IPS-18a (cell line): Measurements from ENCODE around the gene SYNJ2.

Experiments used
- H3K27ac ChIP-seq: one replicate; pipeline ENCODE4 v1.5.1; 2013; ENCODE audit warnings: low read length
- H3K27me3 ChIP-seq: one replicate; pipeline ENCODE4 v1.6.1; 2013; ENCODE audit warnings: mild to moderate bottlenecking, low read length; ENCODE audit not compliant: control insufficient read depth, insufficient read depth
- H3K36me3 ChIP-seq: one replicate; pipeline ENCODE4 v1.6.1; 2013; ENCODE audit warnings: low read depth, low read length; ENCODE audit not compliant: control insufficient read depth
- H3K4me1 ChIP-seq: one replicate; pipeline ENCODE4 v1.6.1; 2013; ENCODE audit warnings: low read depth, low read length; ENCODE audit not compliant: control insufficient read depth
- H3K4me3 ChIP-seq: one replicate; pipeline ENCODE4 v1.5.1; 2013; ENCODE audit warnings: low read length
- H3K9ac ChIP-seq: one replicate; pipeline ENCODE4 v1.6.1; 2013; ENCODE audit warnings: mild to moderate bottlenecking, low read length, moderate library complexity
- H3K9me3 ChIP-seq: one replicate; pipeline ENCODE4 v1.6.1; 2013; ENCODE audit warnings: low read depth, low read length; ENCODE audit not compliant: control insufficient read depth

The SYNJ2 gene

GRCh38 chr6:157984686-157985225 is 3.1 kb downstream of the SYNJ2 start:
- H3K9me3 ChIP-seq: no peaks in the 10 kb centered on the region
- peaks cover 29% of the 10 kb centered on the region for H3K4me1 ChIP-seq
- no peak overlapping the region for H3K27ac ChIP-seq
- no peak overlapping the region for H3K9ac ChIP-seq
- peaks cover 19% of the 10 kb centered on the region for H3K27me3 ChIP-seq
- no peaks in the 10 kb centered on the region for H3K36me3 ChIP-seq
- no peak overlapping the region for H3K4me3 ChIP-seq

GRCh38 chr6:157985378-157986155 is 3.9 kb downstream of the SYNJ2 start:
- Histone ChIP-seq H3K9ac (no peak overlapping the region), H3K4me3 (no peak overlapping the region), H3K9me3 (no peaks in the 10 kb centered on the region), H3K36me3 (no peaks in the 10 kb centered on the region), H3K27ac (no peak overlapping the region), H3K4me1 (peaks cover 33% of the 10 kb centered on the region), H3K27me3 (peaks cover 11% of the 10 kb centered on the region)

- Histone ChIP-seq H3K36me3 (no peaks in the 10 kb centered on the region), H3K9me3 (no peaks in the 10 kb centered on the region), H3K4me3 (no peak overlapping the region), H3K4me1 (peaks cover 31% of the 10 kb centered on the region), H3K9ac (no peak overlapping the region), H3K27me3 (no peaks in the 10 kb centered on the region), H3K27ac (no peak overlapping the region)
These were observed 6.4 kb downstream of the SYNJ2 start for GRCh38 chr6:157987788-157988699.

- Histone ChIP-seq H3K4me1 (peaks cover 28% of the 10 kb centered on the region), H3K27ac (no peak overlapping the region)
These were observed 7.0 kb downstream of the SYNJ2 start for GRCh38 chr6:157988700-157989063.

GRCh38 chr6:157989541-157990289 is 8.1 kb downstream of the SYNJ2 start:
- Histone ChIP-seq H3K4me1 (peaks cover 27% of the 10 kb centered on the region), H3K27me3 (no peaks in the 10 kb centered on the region), H3K36me3 (no peaks in the 10 kb centered on the region), H3K9ac (no peak overlapping the region), H3K4me3 (no peak overlapping the region), H3K27ac (no peak overlapping the region), H3K9me3 (no peaks in the 10 kb centered on the region)

More at GRCh38 chr6:157988700-157989063, 7.0 kb downstream of the SYNJ2 start:
- no peaks in the 10 kb centered on the region for H3K27me3 ChIP-seq
- H3K9me3 ChIP-seq: no peaks in the 10 kb centered on the region
- no peak overlapping the region for H3K9ac ChIP-seq
- H3K4me3 ChIP-seq: no peak overlapping the region
- no peaks in the 10 kb centered on the region for H3K36me3 ChIP-seq

- H3K9me3 ChIP-seq: no peaks in the 10 kb centered on the region
- no peaks in the 10 kb centered on the region for H3K27me3 ChIP-seq
- peaks cover 20% of the 10 kb centered on the region for H3K4me1 ChIP-seq
- H3K27ac ChIP-seq: no peak overlapping the region
- no peaks in the 10 kb centered on the region for H3K36me3 ChIP-seq
- H3K9ac ChIP-seq: no peak overlapping the region
- no peak overlapping the region for H3K4me3 ChIP-seq
These were observed 8.8 kb downstream of the SYNJ2 start for GRCh38 chr6:157990321-157991066.

GRCh38 chr6:157991067-157991432 is 9.4 kb downstream of the SYNJ2 start:
- no peak overlapping the region for H3K27ac ChIP-seq
- no peak overlapping the region for H3K4me3 ChIP-seq
- no peaks in the 10 kb centered on the region for H3K36me3 ChIP-seq
- no peak overlapping the region for H3K9ac ChIP-seq
- no peaks in the 10 kb centered on the region for H3K27me3 ChIP-seq
- H3K4me1 ChIP-seq: peaks cover 17% of the 10 kb centered on the region
- H3K9me3 ChIP-seq: no peaks in the 10 kb centered on the region

GRCh38 chr6:157993076-157993475 is 11.4 kb downstream of the SYNJ2 start:
- no peak overlapping the region for H3K9ac ChIP-seq
- H3K4me1 ChIP-seq: peaks cover 27% of the 10 kb centered on the region
- H3K27me3 ChIP-seq: no peaks in the 10 kb centered on the region
- no peak overlapping the region for H3K27ac ChIP-seq
- H3K9me3 ChIP-seq: no peaks in the 10 kb centered on the region
- H3K4me3 ChIP-seq: no peak overlapping the region
- H3K36me3 ChIP-seq: no peaks in the 10 kb centered on the region

GRCh38 chr6:157994125-157994795 is 12.6 kb downstream of the SYNJ2 start:
- Histone ChIP-seq H3K4me1 (peaks cover 23% of the 10 kb centered on the region), H3K27me3 (no peaks in the 10 kb centered on the region), H3K36me3 (no peaks in the 10 kb centered on the region), H3K9ac (no peak overlapping the region), H3K4me3 (no peak overlapping the region), H3K9me3 (no peaks in the 10 kb centered on the region), H3K27ac (no peak overlapping the region)

GRCh38 chr6:157995458-157995857 is 13.8 kb downstream of the SYNJ2 start:
- no peaks in the 10 kb centered on the region for H3K27me3 ChIP-seq
- H3K9me3 ChIP-seq: no peaks in the 10 kb centered on the region
- no peak overlapping the region for H3K9ac ChIP-seq
- no peaks in the 10 kb centered on the region for H3K36me3 ChIP-seq
- H3K4me3 ChIP-seq: no peak overlapping the region
- H3K4me1 ChIP-seq: peaks cover 20% of the 10 kb centered on the region
- no peak overlapping the region for H3K27ac ChIP-seq
